Spleen (tissue), 7 donors: ENCODE data around the gene PLCH1.

Source experiments
- POLR2A ChIP-seq, 3 donors: fragments of 450-650 bp; IDR thresholded peaks; one replicate each; pipeline ENCODE4 v1.5.1; 2017; ENCODE audit warnings: antibody characterized with exemption in 3 of 3, mild to moderate bottlenecking in 1 of 3
- TF ChIP-seq, protein P1 (sequence below), 11 experiments: fragments of 200-600 bp in 7 of 11; fragments of 450-650 bp in 4 of 11; sonication (generic) in 4 of 11; IDR thresholded peaks in 8 of 11; conservative IDR thresholded peaks in 3 of 11; 1 replicate in 7 of 11; 2 replicates in 4 of 11; pipeline versions ENCODE4 v1.4.0 to v1.8.0; 2016 to 2021; ENCODE audit warnings: antibody characterized with exemption in 11 of 11, inconsistent platforms in 4 of 11, mild to moderate bottlenecking in 1 of 11
- donor health status: DM: no; HTN: no; CAD: no; lungs with moderate emphysema.
- donor health status: DM: no; HTN: no; CAD: no.
- donor health status: DM: no; HTN: no; CAD: no.

DNA sequence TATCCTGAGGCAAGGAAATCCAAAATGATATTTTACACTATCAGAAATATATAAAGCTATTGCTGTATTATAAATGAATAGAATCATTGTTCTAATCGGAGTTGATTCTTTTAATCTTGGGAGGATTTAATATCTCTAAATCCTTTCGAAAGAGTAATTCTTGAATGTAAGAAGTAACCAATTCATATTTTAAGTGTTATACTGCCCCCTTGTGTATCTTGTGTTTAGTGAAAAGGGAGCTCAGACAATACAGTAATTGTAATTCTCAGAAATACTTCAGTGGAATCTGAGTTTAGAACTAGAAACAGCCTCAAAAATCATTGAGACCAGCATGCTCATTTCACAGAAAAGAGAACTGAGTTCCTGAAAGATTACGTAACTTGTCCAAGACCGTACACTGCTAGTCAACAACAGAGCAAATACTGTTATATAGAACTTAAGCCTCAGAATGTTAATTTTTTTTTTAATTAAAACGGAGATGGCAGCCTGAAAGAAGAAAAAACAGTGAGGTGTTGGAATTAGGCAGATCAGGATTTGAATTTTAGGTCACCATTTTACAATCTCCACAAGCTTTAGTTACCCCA lies 42.9 kb downstream of the PLCH1 start:
- TF ChIP-seq, protein P1, sequence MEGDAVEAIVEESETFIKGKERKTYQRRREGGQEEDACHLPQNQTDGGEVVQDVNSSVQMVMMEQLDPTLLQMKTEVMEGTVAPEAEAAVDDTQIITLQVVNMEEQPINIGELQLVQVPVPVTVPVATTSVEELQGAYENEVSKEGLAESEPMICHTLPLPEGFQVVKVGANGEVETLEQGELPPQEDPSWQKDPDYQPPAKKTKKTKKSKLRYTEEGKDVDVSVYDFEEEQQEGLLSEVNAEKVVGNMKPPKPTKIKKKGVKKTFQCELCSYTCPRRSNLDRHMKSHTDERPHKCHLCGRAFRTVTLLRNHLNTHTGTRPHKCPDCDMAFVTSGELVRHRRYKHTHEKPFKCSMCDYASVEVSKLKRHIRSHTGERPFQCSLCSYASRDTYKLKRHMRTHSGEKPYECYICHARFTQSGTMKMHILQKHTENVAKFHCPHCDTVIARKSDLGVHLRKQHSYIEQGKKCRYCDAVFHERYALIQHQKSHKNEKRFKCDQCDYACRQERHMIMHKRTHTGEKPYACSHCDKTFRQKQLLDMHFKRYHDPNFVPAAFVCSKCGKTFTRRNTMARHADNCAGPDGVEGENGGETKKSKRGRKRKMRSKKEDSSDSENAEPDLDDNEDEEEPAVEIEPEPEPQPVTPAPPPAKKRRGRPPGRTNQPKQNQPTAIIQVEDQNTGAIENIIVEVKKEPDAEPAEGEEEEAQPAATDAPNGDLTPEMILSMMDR (IDR thresholded peaks at IDR 0.05 in 8 of 11, conservative IDR thresholded peaks at IDR 0.05 in 3 of 11) = peak; percentile 35 to 77 (median 68)
- TF ChIP-seq POLR2A (IDR thresholded peaks at IDR 0.05) = no peak
